IPS-NIHi7 (cell line): ENCODE results near the gene FILIP1.

Source experiments
- DNase-seq: peaks from one replicate; pipeline ENCODE4 v3.0.0; 2012; ENCODE audit warnings: mixed read lengths; ENCODE audit errors: extremely low spot score

FILIP1 gene

DNA sequence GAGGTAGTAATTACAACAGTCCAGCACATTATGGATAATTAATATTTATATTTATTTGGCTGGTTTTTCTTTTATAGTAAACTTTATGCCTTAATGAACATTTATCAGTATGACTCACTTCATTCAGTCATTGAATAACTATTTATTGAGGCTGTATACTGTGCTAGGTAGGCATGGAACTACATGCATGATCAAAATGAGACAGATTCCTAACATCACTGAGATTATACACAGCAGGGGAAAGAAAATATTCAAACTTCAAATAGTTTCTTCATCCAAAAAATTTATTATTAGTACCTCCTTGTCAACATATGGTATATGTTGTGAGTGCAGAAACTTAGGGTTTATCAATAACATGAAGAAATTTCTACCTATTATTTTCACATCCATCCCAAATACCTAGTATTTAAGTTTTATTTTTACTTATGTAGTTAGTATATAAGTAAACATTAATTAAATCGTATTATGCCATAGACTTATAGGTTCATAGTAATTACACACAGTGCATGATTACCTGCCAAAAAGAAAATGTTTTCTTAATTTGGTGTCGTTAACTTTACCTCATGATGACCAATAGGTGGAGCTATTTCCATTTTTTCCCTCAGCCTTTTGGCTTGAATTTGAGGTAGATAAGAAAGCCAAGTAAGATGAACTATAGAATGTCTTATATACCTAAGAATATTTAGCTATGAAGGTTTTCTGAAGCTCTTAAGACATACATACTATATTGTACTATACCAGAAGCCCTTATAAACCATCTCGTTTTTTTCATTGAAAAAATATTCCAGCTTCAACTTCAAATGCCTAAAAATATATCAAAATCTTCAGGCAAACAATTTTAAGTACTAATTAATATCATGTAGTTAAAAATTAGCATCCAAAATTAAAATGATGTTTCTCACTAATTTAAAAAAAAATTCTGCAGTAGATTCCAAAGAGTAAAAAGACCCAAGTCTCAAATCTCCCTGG lies 196.5 kb downstream of the FILIP1 start:
- peak; percentile 18 for DNase-seq

DNA sequence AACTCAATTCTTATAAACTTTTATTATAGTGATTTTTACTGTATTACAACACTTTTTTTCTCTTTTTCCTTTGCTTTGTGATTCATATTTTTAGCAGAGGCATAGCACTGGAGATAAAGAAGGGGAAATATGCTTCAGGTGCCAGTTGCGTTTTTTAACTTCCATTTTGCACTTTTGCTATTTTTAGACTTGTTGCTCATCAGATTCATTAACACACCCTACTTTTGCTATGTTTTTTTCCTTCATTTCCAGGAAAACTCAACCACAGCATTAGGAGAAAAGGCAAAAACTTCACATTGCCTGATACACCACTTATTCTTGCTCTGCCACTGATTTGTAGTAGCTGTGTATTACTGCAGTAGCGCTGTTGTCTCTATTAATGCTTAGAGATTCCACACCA lies 201.0 kb downstream of the FILIP1 start:
- no peak for DNase-seq

DNA sequence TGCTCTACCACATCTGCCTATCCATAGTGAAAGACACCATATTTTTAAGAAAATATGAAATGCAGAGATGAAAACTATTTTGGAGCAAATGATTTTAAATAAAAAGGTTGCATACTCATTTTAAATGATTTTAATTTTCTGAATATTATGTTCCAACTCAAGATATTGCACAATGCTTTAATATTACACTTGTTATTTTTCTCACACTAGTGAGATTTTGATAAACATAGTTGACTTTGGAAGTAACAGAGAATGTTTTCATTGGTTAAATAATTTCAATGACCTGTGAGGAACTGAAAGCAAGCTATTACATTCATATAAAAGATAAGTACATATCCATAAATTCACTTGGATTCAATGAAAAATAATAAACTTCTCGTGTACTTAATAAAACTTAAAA lies 201.9 kb downstream of the FILIP1 start:
- DNase-seq = no peak

DNA sequence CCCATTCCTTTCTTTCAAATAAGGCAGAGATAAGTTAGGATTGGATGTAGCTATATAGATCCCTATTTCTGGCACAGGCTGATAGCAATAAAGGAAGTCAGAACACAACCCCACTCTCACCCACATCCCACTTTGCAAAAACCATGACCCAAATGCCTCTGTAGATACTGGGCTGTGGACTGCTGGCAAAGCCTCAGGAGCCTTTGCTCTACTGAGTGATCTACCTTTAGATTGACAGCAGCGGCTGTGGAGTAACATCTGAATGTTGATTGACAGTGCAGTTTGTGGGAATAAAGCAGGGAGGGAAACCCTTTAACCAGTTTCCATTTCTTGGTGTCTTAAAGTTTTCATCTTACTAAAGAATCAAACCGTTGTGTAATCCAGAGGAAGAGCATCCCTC lies 202.3 kb downstream of the FILIP1 start:
- DNase-seq = no peak

DNA sequence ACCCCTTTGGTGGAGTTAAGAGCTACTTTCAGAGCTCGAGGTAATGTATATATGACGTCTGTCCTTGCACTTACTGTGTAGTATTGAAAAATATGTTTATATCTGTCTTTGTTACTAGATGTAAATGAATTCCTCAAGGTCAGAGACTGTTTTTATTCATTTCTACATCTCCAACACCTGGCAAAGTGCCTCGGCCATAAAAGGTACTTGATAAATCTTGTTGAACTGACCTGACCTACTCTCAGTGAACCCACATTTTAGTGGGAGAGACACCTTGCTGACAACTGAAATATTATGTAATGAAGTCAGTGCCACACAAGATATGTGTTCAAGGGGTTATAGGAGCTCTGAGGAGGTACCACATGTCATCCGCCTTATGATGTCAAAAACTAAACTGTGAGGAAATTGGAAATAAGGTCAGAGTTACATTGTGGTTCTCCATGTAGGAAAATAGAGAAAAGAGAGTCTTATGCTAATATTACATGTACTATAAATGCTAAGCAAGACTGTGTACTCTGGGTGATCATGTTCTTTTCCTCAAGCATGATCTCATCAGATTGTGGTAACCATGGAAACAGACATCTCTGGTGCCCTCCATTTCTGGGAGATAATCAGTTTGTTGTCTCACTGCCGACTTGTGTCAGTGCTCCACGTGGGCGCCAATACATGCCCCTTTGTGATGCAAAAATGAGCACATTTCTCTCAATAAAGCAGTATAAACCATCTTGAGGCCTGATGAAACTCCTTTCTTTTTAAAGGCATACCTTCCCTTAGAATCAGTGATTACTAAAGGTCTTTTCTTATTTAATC lies 203.3 kb downstream of the FILIP1 start:
- DNase-seq = peak; percentile 15

DNA sequence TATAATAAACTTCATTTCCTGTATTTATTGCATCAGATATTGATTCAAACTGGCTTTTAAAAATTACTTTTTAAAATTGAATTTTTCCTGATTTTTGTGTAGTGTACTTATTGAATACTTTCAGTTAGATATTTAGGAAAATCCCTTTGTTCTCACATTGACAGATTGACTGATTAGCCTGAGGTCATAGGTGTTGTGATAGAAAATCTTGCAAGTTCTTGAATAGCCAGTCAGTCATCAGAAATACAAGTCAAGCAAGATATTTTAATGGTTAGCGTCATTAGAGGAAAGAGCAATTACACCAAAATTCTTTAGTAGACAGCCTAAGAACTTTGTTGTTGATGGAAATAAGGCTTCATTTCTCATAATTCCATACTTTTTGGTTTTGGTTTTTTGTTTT lies 205.6 kb downstream of the FILIP1 start:
- DNase-seq = no peak

DNA sequence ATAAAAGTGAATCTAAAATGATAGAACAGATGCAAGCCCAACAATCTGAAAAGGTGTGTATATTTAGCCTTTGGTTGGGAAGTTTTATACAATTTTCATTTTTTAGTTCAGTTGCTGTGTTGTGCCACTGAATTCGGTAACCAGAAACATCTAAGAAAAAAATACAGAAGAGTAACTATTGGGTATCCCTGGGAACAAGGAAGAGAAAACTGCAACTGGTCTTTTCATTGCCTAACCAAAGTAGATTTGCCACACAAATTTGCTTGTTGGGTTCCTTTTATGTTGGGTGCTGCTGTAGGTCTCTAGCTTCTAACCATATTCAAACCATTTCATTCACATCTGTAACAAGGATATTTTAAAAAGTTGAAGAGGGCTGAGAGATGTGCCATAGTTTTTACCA lies 206.2 kb downstream of the FILIP1 start:
- DNase-seq = no peak

DNA sequence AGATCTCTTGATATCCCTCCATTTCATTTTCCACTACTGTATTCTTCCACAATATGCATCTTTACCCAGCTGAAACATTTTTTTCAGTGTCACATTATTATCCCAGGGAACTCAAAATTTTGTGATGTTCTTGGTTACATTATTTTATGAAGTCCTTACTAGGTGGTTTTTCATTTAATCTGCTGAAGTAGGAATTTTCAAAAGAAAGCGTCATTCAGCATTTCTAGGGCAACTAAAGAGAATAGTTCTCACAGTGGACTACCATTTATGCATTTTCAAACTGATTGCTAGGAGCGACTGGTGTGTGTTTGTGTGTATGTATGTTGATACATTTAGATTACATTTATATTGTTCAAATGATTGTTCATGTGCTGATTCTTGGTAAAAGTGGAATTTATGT lies 206.6 kb downstream of the FILIP1 start:
- DNase-seq = no peak

DNA sequence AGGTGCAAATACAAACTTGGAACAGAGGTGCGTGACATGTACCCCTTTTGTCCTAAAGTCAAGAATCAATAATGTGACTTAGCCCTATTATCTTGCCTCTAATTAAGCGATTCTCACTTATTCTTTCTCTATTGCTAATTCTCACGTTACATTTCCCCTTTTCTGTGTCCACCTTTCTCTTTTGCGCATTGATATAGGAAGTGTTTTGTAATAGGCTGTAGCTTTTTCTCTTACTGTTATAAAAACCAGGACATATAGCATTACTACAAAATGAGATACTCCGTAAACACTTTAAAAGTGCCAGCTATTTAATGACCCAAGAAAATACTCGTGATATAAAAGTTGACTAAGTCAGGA lies 208.3 kb downstream of the FILIP1 start:
- DNase-seq = no peak

DNA sequence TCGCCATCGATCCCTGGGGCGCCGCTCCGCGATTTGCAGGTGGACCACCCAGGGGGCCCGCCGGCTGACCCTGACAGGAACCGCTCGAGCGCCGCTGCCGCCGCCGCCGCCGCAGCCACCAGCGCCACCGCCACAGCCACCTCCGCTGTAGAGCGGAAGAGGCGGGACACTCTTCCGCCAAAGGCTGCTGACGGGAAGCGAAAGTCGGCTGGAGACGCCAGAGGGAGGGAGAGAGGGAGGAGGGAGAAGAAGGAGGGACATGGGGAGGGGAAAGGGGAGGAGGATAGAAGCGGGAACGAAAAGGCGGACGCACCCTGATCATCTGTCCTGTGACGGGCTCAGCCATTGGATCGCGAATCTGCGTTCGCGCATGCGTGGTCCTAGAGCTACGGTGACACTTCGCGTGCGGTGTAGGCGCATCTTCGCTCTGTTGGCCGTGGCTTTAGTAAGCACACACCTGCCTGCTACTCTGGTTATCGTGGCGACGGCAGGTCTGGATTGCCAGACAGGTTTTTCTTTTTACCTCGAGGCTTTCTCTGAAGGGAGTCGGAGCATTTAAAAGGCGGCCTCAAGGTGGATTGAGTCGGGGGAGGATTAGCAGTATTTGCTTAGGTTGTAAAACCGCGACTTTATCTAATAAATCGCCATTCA lies 208.8 kb downstream of the FILIP1 start, which contains the start of gene TMEM30A:
TMEM30A (minus strand) TSS at position 161 of the 651 bp plus-strand sequence; CDS start at position 7, 154 bp downstream.
- peak; percentile 96 for DNase-seq

DNA sequence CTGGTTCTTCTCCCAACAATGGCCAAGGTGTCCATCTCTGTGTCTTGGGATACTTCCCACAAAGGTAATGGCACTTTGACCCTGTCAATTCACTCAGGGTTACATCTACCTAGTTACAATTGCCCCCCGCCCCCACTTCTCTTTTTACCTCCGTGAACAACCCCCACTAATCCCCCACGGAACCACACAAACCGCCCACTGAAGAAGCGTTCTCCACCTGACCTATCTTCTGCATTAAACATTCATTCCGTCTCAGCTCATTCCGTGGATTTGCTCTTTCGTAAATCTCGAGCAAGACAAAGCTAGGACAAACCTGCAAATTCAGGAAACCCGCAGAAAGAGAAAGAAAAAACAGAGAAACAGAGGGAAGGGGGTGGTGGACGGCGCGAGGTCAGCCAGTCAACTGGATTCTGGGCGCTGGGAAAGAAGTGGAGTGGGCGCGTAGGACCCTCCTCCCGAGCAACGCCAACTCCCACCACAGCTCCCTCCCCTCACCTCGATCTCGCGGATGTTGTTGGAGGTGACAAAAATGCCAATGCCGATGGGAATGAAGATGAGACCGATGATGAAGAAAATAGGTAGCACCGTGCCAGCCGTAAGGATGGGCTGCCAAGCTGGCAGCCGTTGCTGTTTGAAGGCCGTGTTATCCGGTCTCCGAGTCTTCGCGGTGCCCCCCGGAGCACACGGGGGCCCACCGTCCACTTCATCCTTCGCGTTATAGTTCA lies 209.5 kb downstream of the FILIP1 start:
- peak; percentile 31 for DNase-seq

DNA sequence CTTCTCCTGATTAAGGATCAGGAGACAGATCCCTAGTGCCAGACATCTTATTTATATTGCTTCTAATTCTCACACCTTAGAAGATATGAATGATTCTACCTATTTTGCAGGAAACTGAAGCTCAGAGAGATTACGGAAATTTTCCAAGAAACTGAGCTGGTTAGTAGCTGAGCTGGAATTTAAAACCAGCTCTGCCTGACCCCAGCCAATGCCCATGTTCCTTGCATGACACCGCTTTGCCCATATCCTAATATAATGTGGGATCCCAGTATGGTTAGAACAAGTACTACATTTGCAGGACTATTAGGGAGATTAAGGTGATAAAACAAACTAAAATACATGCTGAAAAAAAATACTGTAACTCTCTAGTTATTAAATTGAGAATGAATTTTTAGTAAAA lies 210.9 kb downstream of the FILIP1 start:
- DNase-seq = no peak

DNA sequence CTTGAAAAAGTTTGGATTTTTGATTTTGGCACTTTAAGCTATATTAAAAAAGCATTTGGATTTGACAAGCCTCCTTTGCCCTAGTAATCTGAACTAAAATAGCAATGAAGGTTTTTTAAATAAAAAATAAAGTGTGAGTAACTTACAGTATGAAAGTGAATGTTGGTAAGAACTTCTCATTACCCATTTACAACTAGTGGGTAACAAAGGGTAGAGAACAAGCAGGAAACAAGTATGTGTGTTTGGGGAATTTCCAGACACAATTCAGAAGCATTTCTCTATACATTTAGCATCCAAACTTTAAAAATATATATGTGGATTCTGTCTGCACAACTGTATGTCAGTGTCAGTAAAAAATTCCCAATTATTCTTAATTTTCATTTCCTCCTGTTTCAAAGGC lies 211.9 kb downstream of the FILIP1 start:
- no peak for DNase-seq

DNA sequence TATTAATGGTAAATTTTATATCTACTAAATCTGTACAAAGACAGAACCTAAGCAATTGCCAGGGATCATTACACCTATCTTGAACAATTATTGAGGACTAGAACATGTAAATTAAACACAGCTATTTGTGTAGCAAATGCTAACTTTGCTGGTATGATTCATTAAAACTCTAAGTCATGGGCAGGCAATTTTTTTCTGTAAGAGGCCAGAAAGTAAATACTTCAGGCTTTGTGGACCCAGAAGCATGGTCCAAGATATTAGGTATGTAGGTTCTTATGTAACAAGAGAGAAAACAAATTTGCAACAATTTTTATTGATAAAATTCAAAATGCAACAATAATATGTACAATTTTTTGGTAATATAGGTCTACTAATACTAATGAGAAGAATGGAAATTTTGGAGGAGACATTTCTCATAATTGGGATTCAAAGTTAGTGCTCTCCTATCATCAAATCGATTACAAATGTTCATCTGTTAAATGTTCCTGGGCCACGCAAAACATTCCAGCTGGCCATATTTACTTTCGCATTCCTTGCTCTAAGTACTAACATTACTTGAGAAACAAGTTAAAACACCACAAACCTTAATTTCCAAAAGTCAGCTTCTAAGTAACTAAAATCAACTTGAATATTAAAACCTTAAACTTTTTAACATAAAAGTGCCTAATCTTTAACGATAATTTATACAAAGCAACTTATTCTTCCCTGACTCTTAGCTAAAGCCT lies 213.3 kb downstream of the FILIP1 start:
- no peak for DNase-seq

DNA sequence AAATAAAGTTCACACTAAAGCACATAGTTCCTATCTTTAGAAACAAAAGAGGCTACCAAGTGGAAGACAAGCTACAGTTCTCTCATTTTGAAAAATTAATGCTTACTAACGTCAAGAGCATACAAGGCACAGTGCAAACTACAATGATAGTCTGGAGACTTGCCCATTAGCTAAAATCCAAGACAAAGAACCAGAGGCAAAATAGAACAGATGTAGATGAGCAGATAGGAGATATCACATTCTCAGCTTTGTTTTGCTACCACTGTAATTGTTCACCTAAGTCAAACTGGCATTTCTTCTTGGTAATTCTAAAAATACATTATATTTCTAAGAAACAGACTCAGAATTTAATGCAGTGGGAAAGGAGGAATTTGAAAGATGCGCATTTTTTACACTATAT lies 214.2 kb downstream of the FILIP1 start:
- no peak for DNase-seq

DNA sequence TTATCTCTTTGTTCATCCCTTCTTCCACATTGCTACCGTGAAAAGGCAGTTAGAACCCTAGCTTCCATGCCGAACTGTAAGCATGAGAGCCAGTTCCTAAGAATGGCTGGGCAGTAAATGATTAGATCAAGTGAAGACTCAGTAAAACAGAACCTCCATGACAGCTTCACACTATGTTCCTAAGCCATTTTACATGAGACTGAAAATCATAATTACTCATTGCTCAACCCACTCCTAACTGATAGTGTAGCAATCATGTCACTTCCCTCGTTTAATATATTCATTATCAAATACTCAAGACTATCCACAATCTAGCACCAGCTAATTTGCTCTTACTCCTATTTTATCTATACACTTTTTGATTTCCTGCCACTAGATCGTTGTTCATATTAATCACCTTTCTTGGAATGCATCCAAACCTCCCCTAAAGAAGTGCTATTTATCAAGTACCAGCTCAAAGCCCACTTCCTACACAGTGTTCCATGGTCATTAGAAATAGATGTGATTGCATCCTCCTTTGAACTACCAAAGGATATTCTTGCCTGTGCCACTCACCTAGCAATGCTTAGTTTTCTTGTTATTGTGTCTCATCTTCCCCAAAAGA lies 215.0 kb downstream of the FILIP1 start:
- no peak for DNase-seq

DNA sequence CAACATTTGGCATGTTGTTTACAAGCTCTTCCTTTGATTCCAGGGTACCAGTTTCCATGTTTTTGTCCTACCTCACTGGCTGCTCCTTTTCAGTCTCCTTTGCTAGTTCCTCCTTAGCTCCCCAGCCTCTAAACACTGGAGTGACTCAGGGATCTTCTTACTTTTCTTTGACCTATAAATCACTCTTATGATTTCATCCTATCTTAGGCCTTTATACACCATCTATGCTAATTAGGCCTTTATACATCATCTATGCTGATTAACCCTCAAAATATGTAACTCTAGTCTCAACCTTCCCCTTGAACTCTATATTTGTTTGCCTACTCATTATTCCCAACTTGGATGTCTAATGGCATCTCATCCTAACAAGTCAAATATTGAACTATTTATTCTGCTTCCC lies 218.5 kb downstream of the FILIP1 start:
- DNase-seq = no peak

DNA sequence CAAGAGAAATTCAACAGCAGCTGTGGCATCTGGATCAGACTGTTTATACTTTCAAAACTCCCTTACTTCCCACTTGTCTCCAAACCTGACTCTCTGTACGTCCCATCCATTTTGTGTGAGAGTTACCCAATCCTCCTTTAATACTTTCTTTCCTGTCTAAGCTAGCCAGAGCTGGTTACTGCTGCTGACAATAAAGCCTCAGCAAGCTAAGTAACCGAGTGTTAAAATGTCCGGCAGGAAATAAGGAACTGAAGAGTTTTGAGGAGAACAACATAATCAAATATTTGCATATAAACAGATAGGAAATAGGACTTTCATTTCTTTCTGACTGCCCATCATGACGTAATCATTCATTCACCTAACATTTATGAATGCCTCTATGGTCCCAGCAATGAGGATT lies 220.6 kb downstream of the FILIP1 start:
- no peak for DNase-seq

DNA sequence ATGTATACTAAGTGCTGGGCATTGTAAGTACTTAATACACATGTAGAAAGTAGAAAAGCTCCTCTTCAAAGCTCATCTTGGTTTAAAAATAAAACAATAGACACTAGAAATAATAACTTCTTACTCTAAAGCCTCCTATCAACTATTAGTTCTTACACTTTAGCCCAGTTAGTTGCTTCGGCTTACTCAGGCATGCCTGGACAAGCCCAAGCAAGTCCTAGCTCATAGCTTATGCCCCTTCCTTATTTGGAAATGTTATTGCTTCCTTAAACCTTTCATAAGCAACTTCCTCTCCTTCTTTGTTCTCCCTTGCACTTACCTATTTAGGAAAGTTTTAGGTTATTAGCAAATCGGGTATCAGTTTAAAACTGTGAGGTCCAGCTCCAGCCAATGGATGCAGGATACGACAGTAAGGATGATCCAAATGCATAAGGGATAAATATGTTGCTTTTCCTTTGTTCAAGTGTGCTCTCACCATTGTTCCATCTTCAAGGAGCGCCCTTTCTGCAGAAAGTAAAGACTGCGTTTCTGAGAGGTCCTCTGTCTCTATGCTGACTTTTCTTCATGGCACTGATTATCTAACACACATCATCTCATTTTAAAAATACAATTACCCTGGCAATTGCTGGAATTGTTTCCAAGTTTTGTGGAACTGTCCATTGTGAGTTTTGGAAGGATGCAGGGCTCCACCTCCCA lies 221.3 kb downstream of the FILIP1 start:
- DNase-seq = no peak

DNA sequence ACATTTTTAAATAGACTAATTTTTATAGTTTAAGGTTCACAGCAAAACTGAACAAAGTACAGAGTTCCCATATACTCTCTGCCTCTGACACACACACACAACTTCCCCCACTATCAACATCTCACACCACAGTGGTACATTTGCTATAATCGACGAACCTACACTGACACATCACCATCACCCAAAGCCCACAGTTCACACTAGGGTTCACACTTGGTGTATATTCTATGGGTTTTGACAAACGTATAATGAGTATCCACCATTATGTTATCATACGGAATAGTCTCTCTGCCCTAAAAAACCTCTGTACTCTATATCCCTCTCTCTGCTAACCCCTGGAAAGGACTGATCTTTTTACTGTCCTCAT lies 224.6 kb downstream of the FILIP1 start:
- no peak for DNase-seq
